DMS53 (cell line): Measurements from ENCODE around the gene KRTAP4-12.
"Not testable (repeated sequence)": the region's sequence is repeated elsewhere in the genome, so short reads cannot be mapped to it uniquely, and the experiment has no call there.

Experiments
- DNase-seq: peaks from one replicate; lab custom pipeline; 2025; lab: John Stamatoyannopoulos, UW

KRTAP4-12 gene

GRCh38 chr17:41096055-41096454, 27.9 kb downstream of the KRTAP4-12 start:
- no peak for DNase-seq

GRCh38 chr17:41088760-41089352, 35.1 kb downstream of the KRTAP4-12 start:
- not testable (repeated sequence) for DNase-seq

DNA sequence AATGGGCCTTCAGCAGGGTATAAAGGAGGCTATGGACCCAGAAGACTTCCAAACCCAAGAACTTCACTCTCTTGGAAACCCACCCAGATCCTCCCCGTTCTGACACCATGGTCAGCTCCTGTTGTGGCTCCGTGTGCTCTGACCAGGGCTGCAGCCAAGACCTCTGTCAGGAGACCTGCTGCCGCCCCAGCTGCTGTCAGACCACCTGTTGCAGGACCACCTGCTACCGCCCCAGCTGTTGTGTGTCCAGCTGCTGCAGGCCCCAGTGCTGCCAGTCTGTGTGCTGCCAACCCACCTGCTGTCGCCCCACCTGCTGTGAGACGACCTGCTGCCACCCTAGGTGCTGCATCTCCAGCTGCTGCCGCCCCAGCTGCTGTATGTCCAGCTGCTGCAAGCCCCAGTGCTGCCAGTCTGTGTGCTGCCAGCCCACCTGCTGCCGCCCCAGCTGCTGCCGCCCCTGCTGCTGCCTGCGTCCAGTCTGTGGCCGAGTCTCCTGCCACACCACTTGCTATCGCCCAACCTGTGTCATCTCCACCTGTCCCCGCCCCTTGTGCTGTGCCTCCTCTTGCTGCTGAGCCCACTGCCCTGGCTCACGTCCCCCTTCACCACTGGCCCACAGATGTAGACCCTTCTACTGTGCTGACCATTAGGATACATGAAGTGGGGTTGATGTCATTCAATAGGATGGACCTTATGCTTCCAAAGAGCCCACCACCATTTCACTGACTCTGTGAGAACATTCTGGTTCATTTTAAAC, 39.7 kb downstream of the KRTAP4-12 start, which contains the start of gene KRTAP4-7:
Gene KRTAP4-7 (plus strand): TSS at position 51 of the 757 bp plus-strand sequence. CDS start 57 bp downstream, at position 108.
- DNase-seq: not testable (repeated sequence)

DNA sequence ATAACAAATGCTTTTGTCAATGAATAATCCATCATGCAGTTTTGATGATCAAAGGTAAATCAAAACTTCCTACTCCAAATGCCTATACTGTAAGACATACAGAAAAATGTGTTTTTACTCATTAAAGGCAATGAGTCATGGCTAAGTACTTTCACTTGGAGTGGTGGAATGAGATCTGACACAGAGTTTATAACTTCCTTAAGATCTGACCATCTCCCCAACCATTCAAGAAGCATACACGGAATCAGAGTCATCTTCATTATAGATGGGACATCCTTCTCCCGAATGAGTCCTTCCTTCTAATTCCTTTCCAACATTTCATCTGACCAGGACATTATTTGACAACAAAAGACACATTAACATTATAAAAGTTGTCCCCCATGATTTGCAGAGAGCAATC, 40.6 kb downstream of the KRTAP4-12 start:
- not testable (repeated sequence) for DNase-seq

GRCh38 chr17:41082626-41083025, 41.4 kb downstream of the KRTAP4-12 start:
- DNase-seq: no peak

- DNase-seq: no peak
Measured at GRCh38 chr17:41076788-41077187, 47.2 kb downstream of the KRTAP4-12 start.

GRCh38 chr17:41073676-41074075, 50.3 kb downstream of the KRTAP4-12 start:
- no peak for DNase-seq
